Brain pericyte (primary cell): Measurements from ENCODE around the gene ASCL2.
"Not testable (repeated sequence)": the region's sequence is repeated elsewhere in the genome, so short reads cannot be mapped to it uniquely, and the experiment has no call there.

ENCODE experiments used
- DNase-seq: peaks from one replicate; pipeline ENCODE4 v3.0.0-alpha.2; 2012; ENCODE audit warnings: low read depth, low spot score

ASCL2 gene

DNA sequence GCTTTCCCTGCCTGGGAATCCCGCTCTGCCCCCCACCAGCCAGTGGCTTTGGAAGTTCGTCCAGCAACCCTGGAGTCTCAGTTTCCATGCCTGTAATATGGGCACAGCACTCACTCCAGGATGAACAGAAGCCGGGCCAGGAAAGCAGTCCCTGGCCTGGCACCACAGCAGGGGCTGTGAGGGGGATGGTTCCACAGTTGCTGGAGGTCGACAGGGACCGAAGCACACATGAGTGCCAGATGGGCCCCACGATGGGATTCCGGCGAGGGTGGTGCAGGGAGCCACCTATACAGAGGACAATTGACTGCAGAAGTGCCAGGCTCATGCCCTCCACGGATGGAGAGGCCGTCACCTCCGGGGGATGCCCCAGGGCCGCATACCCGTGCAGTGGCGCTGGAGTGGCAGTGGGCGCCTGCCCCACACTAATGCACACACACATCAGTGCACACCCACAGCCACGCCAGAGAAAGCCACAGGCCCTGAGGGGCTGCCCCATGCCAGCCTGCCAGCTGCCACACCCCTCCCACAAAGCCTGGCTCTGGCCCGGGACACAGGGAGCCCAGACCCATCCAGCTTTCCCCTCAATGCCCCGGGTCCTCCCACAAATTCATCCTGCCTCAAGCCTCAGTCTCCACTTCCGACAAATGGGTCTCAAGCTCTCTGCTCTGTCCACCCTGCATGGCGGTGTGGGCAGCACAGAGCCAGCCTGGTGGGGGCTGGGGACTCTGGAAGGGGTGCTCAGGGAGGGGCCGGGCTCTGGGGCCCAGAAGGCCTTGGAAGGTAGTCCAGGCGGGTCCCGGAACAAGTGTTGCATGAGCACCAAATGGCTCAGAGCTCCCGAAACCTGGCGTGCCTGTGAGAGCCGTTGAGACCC, 9.7 kb downstream of the ASCL2 start:
- DNase-seq = no peak

DNA sequence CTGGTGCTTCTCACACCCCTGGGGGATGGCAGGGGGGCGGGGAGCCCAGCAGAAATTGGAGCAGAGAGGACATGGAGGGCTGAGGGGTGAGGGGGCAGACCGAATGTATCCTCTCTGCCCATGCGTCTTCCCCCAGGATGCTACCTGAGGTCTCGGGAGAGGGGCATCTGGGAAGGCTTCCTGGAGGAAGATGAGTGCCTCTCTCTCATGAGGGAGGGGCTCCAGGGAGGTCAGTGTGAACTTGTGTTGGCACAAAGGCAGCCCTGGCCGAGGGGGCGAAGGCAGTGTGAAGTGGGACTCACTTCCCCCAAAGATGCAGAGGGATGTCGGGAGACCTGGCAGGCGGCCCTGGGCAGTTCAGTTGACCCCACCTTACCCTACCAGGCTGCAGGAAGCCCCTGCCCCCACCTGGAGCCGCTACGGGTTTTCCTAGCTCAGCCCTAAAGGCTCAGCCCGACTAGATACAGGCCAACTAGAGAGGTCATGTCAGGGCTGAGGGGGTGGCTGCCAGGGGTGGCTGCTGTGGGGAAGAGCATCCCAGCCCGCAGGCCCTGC, 10.4 kb downstream of the ASCL2 start:
- no peak for DNase-seq

DNA sequence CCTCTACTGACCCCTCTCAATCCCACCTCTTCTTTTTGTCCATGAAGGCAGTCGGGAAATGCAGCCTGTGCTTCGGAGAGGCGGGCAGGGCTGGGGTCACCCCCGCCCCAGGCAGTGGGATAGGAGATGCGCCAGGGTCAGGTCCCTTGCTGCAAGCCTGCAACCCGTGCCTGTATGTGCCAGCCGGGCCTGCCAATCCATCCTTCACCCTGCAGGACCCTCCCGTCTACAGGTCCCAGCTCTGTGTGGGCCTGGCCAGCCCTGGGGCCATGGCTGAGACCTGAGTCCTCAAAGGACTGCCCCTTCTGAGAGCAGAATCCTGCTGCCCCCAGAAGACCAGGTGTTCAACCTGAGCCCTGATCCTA, 10.9 kb downstream of the ASCL2 start:
- DNase-seq = no peak

DNA sequence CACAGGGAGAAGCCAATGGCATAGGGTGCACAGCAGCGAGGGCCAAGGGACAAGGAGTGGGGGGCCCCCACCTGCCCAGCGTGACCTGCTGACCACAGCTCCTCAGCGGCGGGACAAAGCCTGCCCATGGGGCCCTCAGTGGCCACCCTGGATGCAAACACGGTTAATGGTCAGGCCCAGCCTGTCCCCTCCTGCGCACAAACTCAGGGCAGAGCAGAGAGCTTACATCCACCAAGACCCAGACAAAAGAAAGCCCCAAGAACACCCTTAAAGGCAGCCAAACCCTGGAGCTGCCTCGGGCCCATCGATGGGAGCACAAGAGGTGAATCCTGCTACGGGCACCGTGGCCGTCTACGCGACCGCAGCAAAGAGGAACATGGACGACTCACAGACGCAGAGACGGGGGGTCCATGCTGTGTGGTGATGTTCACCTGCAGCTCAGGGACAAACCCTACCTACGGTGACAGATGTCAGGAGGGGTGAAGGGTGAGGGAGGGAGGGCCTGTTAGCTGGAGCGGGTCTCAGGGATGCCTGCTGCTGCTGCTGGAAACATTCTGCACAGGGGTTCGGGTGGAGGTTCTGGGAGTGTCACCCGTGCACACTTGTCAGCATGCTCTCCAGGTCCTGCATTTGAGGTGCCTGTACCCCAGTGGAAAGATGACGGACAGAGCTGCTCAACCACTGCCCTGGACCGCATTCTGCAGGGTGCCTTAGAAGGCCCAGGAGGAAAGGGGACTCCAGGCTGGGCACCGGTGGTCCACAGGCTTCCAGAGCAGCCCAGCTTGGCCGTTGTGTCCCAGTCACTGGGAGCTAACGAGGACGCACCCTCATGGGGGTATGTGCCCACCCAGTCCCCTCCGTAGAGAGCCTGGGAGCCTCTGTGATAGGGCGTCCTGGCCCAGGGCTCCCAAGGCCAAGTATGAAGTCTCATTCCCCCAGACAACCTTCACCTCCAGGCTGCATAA, 11.6 kb downstream of the ASCL2 start:
- no peak for DNase-seq

DNA sequence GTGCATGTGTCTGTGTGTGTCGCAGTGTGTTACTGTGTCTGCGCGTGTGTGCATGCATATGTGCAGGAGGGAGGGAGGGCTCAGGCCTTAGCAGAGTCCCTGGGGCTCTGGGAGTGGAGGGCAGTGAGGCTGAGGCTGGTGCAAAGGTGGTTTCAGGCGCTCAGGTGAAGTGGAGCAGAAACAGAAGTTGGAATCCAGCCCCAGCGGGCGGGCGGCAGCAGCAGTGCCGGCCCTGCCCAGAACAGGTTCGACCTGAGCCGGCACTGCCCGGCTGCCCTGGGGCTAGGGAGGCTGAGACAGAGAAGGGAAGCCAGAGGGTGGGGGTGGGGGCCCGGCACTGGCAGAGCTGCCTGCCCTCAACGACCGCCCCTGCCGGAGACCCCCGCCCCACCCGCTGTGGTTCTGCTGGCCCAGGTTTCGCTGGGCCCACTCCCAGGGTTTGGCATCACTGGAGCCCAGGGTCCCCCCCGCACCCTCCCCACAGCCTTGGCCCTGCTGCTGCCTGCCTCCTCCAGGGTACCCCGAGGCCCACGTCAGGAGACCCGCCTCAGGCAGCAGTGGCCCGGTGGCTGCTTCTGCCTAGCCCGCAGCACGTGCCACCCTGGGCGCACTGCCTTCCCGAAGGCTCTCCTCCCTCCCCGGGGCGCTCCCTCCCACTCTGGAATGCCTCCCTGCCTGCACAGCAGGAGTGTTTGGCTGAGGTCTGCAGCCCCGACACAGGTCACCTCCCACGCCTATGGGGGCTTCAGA, 13.3 kb downstream of the ASCL2 start:
- no peak for DNase-seq

DNA sequence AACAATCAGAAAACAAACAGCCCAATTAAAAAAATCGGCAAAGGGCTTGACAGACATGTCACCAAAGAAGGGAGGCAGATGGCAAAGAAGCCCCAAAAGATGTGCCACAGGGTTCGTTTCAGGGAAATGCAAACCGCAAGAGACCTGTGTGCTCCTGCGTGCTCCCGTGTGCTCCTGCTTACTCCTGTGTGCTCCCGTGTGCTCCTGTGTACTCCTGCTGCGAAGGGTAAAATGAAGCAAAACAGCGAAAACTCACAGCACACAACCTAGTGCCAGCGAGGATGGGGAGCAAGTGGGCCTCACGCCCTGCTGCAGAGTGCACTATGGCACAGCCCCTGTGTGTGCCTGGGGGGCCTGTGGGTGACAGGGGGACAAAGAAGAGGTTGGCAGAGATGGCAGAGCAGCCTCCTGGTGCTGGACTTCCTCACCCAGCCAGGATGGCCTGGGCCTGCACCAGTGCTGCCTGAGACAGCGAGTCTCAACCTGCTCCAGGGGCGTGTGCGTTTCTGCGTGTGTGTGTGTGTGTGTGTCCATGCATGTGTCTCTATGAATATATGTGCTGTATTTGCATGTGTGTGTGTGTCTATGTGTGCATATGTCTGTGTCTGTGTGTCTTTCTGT, 14.0 kb downstream of the ASCL2 start:
- no peak for DNase-seq

DNA sequence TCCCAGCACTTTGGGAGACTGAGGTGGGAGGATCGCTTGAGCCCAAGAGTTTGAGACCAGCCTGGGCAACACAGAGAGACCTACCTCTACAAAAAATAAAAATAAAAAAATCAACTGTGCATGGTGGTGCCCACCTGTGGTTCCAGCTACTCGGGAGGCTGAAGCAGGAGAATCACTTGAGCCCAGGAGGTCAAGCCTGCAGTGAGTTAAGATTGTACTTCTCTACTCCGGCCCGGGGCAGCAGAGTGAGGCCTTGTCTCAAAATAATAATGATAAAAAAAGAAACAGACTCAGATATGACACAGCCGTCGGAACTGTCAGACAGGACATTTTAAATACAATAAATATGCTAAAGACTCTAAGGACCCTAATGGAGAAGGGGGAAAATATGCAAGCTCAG, 18.4 kb downstream of the ASCL2 start:
- DNase-seq = no peak

DNA sequence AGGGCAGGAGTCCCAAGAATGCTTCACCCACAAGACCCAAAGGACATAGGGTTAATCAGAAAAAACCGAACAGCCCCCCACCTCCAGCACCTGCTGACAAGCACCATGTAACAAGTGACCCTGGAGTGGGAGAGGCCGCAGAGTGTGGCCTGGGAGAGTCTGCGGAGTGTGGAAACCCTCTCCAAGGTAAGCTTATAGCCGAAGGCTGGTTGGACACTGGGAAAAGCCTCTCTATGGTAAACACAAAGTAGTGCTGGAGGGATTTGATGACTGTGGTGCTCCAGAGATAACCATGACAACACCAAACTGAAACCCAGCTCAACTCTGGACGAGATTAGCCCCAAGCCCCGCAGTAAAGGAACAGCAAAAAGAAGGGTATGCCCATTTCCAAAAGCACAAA, 19.2 kb downstream of the ASCL2 start:
- no peak for DNase-seq

DNA sequence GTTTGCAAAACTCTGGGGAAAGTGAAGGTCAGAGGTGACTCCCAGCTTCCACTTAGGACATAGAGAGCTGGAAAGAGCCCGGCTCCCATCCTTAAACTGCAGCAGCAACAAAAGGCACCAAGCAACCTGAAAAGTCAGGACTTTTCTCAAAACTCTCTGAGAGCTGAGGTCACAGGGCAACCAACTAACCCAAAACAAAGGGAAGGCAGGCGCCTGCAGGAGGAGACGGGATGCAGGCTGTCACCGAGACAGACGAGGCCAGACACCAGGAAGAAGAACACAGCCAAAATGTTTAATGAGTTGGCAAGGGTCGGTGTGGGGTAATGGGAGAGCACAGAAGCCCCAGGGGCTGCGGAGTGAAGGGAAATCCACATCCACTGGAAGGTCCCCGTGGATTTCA, 19.9 kb downstream of the ASCL2 start:
- no peak for DNase-seq

DNA sequence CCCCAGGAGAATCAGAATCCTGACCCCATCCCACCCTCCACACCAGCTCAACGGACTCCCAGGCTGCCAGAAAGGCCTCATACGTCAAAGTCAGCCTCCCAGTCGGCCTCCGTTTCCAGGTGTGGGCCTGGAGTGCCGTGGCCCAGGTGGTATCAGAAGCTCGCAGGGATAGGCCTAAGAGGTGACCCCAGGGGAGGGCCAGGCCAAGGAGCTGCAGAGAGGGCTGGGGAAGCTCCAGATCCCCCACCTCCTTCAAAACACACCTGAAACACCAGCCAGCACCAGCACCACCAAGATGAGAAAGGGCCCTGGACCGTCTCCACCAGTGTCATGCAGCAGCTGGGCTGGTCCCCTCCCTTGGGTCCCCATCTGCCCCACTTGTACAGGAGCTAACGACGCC, 20.3 kb downstream of the ASCL2 start:
- no peak for DNase-seq

DNA sequence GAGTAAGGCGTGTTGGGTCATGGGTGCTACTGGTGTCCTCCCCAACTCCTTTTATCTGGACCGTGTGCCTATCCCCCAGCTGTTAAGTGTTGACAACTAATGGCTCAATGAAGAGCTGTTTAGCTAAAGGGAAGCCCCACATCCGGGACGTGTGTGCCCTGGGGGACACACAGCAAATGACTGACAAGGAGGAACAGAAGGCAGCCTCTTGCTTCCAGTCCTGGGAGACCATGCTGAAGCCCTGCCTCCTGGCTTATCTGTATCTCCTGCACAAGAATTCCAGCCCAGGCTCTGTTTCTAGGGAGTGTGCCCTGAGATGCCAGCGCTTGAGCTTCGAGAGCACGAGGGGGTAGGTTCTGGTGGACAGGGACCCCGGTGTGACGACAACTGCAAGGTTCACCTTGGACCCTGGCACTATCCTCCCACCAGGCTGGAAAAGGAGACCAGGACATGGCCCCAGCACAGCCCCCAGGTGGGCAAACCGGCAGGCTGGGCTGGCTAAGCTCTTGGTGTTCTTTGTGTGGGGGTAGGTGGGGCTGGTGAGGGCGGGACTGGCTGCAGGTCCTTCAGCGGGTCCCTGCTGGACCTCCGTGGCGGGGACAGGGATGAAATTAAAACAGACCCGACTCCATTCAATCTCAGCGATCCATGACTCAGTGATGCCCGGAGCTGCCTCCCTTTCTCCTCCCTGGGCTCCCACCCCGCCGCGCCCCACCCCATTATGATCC, 21.0 kb downstream of the ASCL2 start:
- no peak for DNase-seq

DNA sequence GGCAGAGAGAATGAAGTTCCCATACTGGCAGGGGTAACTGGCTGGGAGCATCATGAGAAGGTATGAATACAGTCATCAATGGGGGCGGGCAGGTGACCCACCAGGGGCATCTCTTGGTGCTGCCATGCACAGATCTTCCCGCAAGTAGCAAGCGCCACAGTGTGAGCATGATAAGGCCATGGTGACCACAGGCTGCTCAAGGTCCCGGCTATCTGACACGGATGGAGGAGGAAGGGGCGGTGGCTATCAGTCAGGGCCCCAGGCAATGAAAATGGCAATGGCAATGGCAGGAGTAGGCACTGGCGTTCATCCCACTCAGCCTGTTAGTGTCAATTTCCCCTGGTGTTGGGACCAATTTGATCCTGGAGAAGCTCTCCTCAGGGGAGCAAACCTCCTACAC, 21.6 kb downstream of the ASCL2 start:
- no peak for DNase-seq

DNA sequence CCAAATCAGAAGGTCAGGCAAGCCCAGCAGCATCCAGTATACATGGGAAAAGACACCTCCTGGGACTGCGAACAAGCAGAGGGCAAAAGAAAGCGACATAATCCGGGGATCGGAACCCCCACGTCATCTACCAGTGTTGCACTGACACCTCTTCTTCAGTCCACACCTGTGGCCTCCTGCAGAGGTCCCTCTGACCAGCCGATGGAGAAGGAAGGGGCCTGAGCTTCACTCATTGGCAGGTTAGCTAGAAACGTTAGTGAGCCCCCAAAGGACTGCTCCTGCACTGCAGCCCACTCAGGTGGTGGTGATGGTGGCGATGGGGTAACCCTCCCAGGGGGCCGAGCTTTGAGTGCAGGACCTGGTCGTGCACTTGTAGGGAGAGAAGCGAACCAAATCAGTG, 22.1 kb downstream of the ASCL2 start:
- DNase-seq = no peak

DNA sequence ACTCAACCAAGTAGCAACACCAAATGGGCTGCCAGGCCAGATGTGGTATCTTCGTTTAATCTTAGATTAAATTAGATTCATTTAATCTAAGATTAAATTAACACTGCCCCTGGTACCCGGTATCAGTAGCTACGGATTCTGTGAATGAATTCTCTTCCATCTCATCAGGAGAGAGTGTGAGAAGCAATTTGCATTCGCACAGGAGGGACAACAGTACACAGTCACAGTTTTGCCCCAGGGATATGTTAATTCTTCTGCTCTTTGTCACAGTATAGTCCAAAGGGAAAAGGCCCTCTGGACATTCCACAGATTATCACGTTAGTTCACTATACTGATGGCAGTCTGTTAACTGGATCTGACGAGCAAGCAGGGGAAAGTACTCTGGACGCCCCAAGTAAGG, 22.9 kb downstream of the ASCL2 start:
- no peak for DNase-seq

DNA sequence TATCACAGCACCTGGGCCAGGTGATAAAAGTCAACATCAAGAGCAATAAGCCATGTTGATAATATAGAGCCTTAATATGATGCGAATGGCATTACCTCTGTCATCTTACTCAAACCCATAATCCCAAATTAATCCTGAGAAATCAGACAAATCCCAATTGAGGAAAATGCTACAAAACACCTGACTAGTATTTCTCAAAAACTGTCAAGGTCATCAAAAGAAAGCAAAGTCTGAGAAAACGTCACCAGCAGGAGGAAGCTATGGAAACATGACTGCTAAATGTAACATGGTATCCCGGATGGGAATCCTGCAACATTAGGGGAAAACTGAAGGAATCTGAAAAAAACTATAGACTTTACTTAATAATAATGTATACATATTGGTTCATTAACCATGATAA, 29.6 kb downstream of the ASCL2 start:
- no peak for DNase-seq

DNA sequence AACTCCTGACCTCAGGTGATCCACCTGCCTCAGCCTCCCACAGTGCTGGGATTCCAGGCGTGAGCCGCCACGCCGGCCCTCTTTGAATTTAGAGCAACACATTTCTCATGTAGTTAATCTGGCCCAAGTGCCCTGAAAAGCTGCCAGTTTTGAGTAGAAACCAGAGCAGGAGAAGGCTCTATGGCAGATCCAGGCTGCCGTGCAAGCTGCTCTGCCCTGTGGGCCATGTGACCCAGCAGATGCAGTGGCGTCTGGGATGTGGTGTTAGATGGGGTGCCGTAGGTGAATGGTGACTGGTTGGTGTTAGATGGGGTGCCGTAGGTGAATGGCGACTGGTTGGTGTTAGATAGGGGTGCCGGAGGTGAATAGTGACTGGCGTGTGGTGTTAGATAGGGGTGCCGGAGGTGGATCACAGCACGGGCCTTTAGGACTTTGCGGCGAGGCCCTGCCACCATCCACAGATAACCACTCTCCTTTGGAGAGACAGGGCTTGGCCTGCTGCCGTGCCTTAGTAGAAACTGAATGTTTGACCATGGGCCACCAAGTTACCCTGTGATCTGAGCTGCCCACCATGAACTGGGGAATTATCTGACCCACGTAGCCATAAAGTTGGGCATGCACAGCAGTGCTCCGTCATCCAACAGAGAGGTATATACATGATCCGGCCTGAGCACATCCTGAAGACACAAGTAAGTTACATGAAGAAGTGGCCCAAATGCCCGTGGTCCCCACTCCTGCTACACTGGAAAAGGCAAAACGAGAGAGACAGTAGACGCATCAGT, 32.7 kb downstream of the ASCL2 start:
- no peak for DNase-seq

DNA sequence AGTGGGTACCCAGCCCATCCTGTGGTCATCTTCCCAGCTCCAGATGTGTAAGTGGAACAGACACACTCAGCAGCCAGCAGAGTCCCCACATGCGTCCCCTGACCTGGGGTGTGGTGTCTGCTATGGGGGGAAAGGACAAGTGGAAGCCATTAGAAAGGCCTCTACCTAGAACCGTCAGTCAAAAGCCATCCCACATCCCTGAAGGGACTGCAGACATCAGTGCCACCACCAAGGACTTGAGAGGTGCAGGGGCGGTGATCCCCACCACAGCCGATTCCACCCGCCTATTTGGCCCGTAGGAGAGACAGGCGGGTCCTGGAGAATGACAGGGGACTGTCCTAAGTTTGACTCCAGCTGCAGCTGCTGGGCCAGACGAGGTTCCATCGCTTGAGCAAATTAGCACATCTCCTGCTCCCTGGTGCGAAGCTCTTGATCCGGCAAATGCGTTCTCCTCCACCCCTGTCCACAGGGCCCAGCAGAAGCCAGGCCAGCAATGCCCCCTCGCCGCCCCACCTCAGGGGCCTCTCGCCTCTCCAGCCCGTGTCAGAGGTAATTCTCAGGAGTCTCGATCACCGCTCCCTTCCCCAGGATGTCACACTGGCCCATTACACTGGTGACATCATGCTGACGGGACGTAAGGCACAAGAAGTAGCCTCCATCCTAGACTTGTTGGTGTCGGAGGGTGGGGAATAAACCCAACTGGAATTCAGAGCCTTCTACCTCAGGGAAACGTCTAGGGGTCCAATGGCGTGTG, 33.8 kb downstream of the ASCL2 start:
- DNase-seq = not testable (repeated sequence)

DNA sequence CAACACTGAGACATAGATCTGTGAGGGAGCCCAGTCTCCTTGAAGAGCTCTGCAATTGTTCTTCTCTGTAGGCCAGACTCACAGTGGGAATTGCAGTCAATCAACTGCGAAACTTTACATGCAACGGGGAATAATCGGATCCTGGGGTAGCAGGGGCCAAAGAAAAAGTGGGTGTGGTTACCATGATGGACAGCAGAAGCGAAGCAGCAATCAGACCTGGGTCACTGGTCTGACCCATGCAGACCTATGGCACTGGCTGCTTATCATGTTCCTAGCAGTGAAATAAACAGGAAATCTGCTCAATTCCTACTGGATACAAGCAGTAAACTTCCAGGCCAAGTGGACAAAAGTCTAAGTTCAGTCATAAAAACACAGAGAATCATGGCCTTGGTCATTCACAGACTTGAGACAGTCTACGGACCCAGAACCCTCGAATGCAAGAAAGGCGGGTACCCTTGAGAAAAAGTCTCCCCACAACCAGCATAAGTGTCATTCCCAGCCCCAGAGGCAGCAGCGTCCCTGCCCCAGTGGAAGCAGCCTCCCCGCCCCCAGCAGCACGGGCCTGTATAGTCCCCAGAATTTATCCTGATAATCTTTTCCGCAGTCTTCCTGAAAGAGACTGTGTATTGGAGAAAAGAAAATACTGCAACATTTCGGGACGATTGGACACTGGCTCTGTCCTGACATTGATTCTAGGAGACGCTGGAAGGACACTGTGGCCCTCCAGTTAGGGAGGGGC, 34.6 kb downstream of the ASCL2 start:
- DNase-seq = no peak
